ENCODE data around the gene DEPDC7. TPM values are rescaled to one million over a fixed set of nuclear protein-coding genes. Genes with fewer than 3 reads are reported as not detected.

The DEPDC7 gene
- total and polyA plus RNA-seq, 2 experiments from 2014 or later, result 8.6 to 10.9 TPM

DNA sequence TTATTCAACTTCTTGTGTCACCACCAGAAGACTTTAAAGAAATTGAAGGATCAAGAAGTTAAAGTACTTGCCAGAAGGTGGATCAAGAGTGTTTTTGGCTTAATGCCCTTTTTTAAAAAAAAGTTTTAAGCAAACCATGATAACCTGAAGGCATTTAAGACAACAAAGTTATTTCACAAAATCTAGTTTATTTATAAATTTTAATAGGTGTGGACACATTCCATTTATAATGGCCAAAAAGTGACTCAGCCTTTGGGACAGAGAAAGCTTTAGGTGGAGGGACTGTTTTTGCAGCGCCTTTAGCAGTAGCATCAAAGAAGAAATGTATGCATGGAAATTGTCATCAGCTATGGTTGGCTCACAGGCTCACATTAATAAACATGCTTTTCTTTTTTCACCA, 41.6 kb downstream of the DEPDC7 start (continued):
- TF ChIP-seq, protein P1, sequence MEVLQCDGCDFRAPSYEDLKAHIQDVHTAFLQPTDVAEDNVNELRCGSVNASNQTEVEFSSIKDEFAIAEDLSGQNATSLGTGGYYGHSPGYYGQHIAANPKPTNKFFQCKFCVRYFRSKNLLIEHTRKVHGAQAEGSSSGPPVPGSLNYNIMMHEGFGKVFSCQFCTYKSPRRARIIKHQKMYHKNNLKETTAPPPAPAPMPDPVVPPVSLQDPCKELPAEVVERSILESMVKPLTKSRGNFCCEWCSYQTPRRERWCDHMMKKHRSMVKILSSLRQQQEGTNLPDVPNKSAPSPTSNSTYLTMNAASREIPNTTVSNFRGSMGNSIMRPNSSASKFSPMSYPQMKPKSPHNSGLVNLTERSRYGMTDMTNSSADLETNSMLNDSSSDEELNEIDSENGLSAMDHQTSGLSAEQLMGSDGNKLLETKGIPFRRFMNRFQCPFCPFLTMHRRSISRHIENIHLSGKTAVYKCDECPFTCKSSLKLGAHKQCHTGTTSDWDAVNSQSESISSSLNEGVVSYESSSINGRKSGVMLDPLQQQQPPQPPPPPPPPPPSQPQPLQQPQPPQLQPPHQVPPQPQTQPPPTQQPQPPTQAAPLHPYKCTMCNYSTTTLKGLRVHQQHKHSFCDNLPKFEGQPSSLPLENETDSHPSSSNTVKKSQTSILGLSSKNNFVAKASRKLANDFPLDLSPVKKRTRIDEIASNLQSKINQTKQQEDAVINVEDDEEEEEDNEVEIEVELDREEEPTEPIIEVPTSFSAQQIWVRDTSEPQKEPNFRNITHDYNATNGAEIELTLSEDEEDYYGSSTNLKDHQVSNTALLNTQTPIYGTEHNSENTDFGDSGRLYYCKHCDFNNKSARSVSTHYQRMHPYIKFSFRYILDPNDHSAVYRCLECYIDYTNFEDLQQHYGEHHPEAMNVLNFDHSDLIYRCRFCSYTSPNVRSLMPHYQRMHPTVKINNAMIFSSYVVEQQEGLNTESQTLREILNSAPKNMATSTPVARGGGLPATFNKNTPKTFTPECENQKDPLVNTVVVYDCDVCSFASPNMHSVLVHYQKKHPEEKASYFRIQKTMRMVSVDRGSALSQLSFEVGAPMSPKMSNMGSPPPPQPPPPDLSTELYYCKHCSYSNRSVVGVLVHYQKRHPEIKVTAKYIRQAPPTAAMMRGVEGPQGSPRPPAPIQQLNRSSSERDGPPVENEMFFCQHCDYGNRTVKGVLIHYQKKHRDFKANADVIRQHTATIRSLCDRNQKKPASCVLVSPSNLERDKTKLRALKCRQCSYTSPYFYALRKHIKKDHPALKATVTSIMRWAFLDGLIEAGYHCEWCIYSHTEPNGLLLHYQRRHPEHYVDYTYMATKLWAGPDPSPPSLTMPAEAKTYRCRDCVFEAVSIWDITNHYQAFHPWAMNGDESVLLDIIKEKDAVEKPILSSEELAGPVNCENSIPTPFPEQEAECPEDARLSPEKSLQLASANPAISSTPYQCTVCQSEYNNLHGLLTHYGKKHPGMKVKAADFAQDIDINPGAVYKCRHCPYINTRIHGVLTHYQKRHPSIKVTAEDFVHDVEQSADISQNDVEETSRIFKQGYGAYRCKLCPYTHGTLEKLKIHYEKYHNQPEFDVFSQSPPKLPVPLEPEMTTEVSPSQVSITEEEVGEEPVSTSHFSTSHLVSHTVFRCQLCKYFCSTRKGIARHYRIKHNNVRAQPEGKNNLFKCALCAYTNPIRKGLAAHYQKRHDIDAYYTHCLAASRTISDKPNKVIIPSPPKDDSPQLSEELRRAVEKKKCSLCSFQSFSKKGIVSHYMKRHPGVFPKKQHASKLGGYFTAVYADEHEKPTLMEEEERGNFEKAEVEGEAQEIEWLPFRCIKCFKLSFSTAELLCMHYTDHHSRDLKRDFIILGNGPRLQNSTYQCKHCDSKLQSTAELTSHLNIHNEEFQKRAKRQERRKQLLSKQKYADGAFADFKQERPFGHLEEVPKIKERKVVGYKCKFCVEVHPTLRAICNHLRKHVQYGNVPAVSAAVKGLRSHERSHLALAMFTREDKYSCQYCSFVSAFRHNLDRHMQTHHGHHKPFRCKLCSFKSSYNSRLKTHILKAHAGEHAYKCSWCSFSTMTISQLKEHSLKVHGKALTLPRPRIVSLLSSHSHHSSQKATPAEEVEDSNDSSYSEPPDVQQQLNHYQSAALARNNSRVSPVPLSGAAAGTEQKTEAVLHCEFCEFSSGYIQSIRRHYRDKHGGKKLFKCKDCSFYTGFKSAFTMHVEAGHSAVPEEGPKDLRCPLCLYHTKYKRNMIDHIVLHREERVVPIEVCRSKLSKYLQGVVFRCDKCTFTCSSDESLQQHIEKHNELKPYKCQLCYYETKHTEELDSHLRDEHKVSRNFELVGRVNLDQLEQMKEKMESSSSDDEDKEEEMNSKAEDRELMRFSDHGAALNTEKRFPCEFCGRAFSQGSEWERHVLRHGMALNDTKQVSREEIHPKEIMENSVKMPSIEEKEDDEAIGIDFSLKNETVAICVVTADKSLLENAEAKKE (CRISPR knock-in tag; IDR thresholded peaks at IDR 0.05), result no peak
- TF ChIP-seq NANOG (IDR thresholded peaks at IDR 0.05; ENCODE audit: borderline replicate concordance) (no peak), ZNF331 (CRISPR knock-in tag; IDR thresholded peaks at IDR 0.05; ENCODE audit: low read depth) (no peak), EZH2phosphoT487 (IDR thresholded peaks at IDR 0.05; ENCODE audit: unreplicated experiment) (no peak), REST (IDR thresholded peaks at IDR 0.05; ENCODE audit: unreplicated experiment) (no peak)
- TF ChIP-seq, protein P2, sequence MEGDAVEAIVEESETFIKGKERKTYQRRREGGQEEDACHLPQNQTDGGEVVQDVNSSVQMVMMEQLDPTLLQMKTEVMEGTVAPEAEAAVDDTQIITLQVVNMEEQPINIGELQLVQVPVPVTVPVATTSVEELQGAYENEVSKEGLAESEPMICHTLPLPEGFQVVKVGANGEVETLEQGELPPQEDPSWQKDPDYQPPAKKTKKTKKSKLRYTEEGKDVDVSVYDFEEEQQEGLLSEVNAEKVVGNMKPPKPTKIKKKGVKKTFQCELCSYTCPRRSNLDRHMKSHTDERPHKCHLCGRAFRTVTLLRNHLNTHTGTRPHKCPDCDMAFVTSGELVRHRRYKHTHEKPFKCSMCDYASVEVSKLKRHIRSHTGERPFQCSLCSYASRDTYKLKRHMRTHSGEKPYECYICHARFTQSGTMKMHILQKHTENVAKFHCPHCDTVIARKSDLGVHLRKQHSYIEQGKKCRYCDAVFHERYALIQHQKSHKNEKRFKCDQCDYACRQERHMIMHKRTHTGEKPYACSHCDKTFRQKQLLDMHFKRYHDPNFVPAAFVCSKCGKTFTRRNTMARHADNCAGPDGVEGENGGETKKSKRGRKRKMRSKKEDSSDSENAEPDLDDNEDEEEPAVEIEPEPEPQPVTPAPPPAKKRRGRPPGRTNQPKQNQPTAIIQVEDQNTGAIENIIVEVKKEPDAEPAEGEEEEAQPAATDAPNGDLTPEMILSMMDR (conservative IDR thresholded peaks at IDR 0.05; ENCODE audit: low read depth in 2 of 2), result no peak
